Activated B cell treated with CpG ODN at 0.5 μM for 24 hours (primary cell): ENCODE data around the gene ADAMTS17. TPM values are rescaled to one million over a fixed set of nuclear protein-coding genes. Genes with fewer than 3 reads are reported as not detected.

ENCODE experiments used
- ATAC-seq: fragments of 200-7000 bp; cut with Tn5 transposase; one replicate; pipeline ENCODE4 v1.10.0; 2021; ENCODE audit warnings: low read depth, mild to moderate bottlenecking, moderate library complexity
- CTCF ChIA-PET: fragments of 350-600 bp; sonication (Branson Sonifier 250); formaldehyde crosslinking; loops from one replicate; lab custom pipeline; 2021; ENCODE audit warnings: antibody characterized with exemption; lab: Charles Lee
- POLR2A ChIA-PET: fragments of 350-600 bp; sonication (Branson Sonifier 250); formaldehyde crosslinking; loops from one replicate; lab custom pipeline; 2021; ENCODE audit warnings: antibody characterized with exemption; lab: Charles Lee
- DNase-seq: peaks from one replicate; pipeline ENCODE4 v3.0.0; 2022
- H3K27ac Mint-ChIP-seq: one replicate; pipeline ENCODE4 v1.8.0; 2020; ENCODE audit warnings: mixed read lengths
- H3K27me3 Mint-ChIP-seq: one replicate; pipeline ENCODE4 v1.8.0; 2021; ENCODE audit warnings: mixed read lengths
- H3K36me3 Mint-ChIP-seq: one replicate; pipeline ENCODE4 v1.8.0; 2021; ENCODE audit warnings: low read depth, mixed read lengths
- H3K4me1 Mint-ChIP-seq: one replicate; pipeline ENCODE4 v1.8.0; 2021; ENCODE audit warnings: mixed read lengths
- H3K4me3 Mint-ChIP-seq: one replicate; pipeline ENCODE4 v1.8.0; 2020; ENCODE audit warnings: mild to moderate bottlenecking, mixed read lengths
- H3K9me3 Mint-ChIP-seq: one replicate; pipeline ENCODE4 v1.8.0; 2020; ENCODE audit warnings: mixed read lengths
- CTCF ChIP-seq: fragments of 200-600 bp; IDR thresholded peaks from one replicate; pipeline ENCODE4 v1.8.0; 2022; ENCODE audit warnings: antibody characterized with exemption, mild to moderate bottlenecking
- intact Hi-C: fragments of 100-400 bp; cut with micrococcal nuclease; formaldehyde crosslinking; loops from one replicate; pipeline ENCODE4 v1.15.1; 2024
- total RNA-seq: library from RNA; stranded (reverse); gene quantifications from 2 replicates; pipeline ENCODE4 v1.2.3, GENCODE V29; 2022

ADAMTS17 gene
- total RNA-seq, 1 donor from 2014 or later = 1.6 TPM

DNA sequence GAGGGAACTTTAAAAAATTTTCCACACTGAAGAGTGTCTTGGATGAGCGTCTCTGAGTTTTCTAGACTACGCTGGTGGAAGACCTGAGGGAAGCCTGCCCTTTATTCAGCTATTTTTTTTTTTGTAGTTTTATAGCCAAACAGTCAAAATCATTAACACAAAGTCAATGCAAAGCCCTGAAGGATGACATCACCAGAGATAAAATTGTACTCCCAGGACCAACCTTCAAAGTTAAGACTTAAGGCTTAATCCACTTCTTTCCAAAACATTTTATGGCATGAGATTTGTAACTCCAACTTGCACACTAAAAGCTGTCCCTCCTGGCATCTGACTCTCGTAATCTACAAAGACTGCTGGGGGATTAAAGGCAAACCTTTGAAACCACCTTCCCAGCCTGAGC lies 345.1 kb downstream of the ADAMTS17 start:
- DNase-seq (no peak), ATAC-seq (no peak)
- intact Hi-C loops = no loop called here
- ChIA-PET POLR2A (no interaction called here), CTCF (no interaction called here)
- H3K9me3 Mint-ChIP-seq = no peaks in the 10 kb centered on the region
- no peak for TF ChIP-seq CTCF
- no peaks in the 10 kb centered on the region for H3K36me3 Mint-ChIP-seq
- H3K4me3 Mint-ChIP-seq = no peak overlapping the region
- H3K4me1 Mint-ChIP-seq = no peaks in the 10 kb centered on the region
- H3K27ac Mint-ChIP-seq = no peak overlapping the region
- H3K27me3 Mint-ChIP-seq = peaks cover 1% of the 10 kb centered on the region

DNA sequence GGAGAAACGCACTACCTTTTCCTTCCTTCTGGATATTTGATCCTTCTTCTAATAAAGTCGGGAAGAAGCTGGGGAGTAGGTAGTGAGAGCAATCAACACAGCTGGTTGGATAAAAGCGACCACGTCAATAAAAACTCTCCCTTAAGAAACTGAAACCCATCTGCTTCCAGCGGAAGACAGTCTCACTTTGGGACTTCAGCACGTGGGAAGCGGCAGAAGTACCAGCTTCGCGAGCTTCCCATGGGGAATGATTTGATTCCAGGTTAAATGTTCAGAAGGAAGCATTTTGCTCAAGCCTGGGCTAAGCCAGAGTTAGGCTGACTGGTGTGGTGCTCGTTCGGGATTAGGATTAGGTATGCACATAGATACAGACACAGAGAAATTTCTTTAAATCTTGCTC lies 346.2 kb downstream of the ADAMTS17 start:
- TF ChIP-seq CTCF = no peak
- H3K27ac Mint-ChIP-seq = no peak overlapping the region
- no peaks in the 10 kb centered on the region for H3K4me1 Mint-ChIP-seq
- ChIA-PET CTCF (no interaction called here), POLR2A (no interaction called here)
- DNase-seq = no peak
- no peaks in the 10 kb centered on the region for H3K36me3 Mint-ChIP-seq
- peaks cover 2% of the 10 kb centered on the region for H3K27me3 Mint-ChIP-seq
- no peak overlapping the region for H3K4me3 Mint-ChIP-seq
- ATAC-seq = no peak
- intact Hi-C loops = no loop called here
- no peaks in the 10 kb centered on the region for H3K9me3 Mint-ChIP-seq

DNA sequence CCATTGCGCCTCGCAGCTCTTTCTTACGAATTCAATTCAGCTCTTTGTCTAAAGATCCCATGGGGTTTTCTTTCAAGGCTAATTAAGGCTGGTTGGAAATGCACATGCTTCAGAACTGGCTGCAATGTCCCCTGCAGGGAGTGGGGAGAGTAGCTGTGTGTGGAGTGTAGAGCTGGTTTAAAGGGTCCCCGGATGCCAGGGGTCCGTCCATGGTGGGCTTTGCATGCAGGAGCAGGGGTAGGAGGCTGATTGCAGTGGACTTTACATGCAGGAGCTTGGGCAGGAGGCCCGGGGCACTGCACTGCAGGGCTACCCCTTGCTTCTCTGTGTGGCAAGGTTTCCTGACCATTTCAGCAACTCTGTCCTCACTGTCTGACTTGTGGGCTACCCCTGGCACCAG lies 346.9 kb downstream of the ADAMTS17 start:
- POLR2A ChIA-PET = no interaction called here
- Mint-ChIP-seq H3K27ac (no peak overlapping the region), H3K4me3 (no peak overlapping the region), H3K36me3 (no peaks in the 10 kb centered on the region), H3K27me3 (peaks cover 2% of the 10 kb centered on the region), H3K4me1 (no peaks in the 10 kb centered on the region), H3K9me3 (no peaks in the 10 kb centered on the region)
- CTCF ChIA-PET = no interaction called here
- no peak for DNase-seq
- intact Hi-C loops = no loop called here
- ATAC-seq = no peak
- TF ChIP-seq CTCF = no peak

DNA sequence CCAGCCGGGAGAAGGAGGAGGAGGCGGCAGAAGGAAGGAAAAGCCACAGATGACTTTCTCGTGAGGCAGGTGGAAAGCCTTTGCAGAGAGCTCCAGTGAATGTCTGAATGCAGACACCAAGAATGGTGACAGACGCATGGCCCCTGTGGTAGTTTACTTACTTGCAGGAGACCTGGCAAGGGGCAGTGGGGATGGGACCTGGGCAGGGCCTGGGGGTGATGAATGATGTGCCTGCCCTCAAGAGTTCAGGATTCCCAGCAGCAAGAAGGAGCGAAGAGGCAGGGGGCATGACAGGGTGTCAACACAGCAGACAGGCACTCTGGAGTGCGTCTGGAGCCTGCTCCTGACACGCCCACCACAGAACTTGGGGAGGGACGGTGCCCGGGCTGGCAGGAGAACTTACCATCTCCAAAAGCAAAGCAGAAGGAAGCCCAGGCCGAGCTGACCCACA lies 348.1 kb downstream of the ADAMTS17 start:
- Mint-ChIP-seq H3K9me3 (no peaks in the 10 kb centered on the region), H3K27me3 (peaks cover 2% of the 10 kb centered on the region), H3K36me3 (no peaks in the 10 kb centered on the region), H3K4me3 (no peak overlapping the region), H3K4me1 (no peaks in the 10 kb centered on the region), H3K27ac (no peak overlapping the region)
- ChIA-PET CTCF (no interaction called here), POLR2A (no interaction called here)
- intact Hi-C loops = no loop called here
- TF ChIP-seq CTCF = no peak
- DNase-seq (no peak), ATAC-seq (no peak)

GRCh38 chr15:99993262-99993661 lies 348.5 kb downstream of the ADAMTS17 start:
- H3K4me1 Mint-ChIP-seq = no peaks in the 10 kb centered on the region
- ChIA-PET CTCF (no interaction called here), POLR2A (no interaction called here)
- no peaks in the 10 kb centered on the region for H3K36me3 Mint-ChIP-seq
- TF ChIP-seq CTCF = no peak
- DNase-seq = no peak
- intact Hi-C loops = no loop called here
- no peak overlapping the region for H3K4me3 Mint-ChIP-seq
- no peak overlapping the region for H3K27ac Mint-ChIP-seq
- peaks cover 2% of the 10 kb centered on the region for H3K27me3 Mint-ChIP-seq
- peaks cover under 1% of the 10 kb centered on the region for H3K9me3 Mint-ChIP-seq
- no peak for ATAC-seq
